CD14-positive monocyte (primary cell): ENCODE measurements around the gene LRBA. TPM values are rescaled to one million over a fixed set of nuclear protein-coding genes. Genes with fewer than 3 reads are reported as not detected.

Source experiments
- DNase-seq, 3 donors: peaks; one replicate each; pipeline ENCODE4 v3.0.0-alpha.2; 2011 to 2022
- H2AFZ ChIP-seq: 2 replicates; pipeline ENCODE4 v1.6.0; 2012; ENCODE audit warnings: mild to moderate bottlenecking, low read depth, low read length, inconsistent platforms; ENCODE audit not compliant: insufficient read depth, poor library complexity, severe bottlenecking
- H3K27ac ChIP-seq, 2 donors: 1 replicate in 1 of 2; 2 replicates in 1 of 2; pipeline ENCODE4 v1.5.1; 2012 to 2013; ENCODE audit warnings: low read length in 2 of 2, control low read depth in 1 of 2, inconsistent platforms in 1 of 2, low read depth in 1 of 2, mild to moderate bottlenecking in 1 of 2
- H3K27me3 ChIP-seq, 2 donors: one replicate each; pipeline versions ENCODE4 v1.6.0 to v1.6.1; 2011 to 2013; ENCODE audit warnings: low read length in 2 of 2; ENCODE audit not compliant: control insufficient read depth in 2 of 2, insufficient read depth in 2 of 2
- H3K36me3 ChIP-seq, 2 donors: replicated peaks in 1 of 2; 1 replicate in 1 of 2; 2 replicates in 1 of 2; pipeline versions ENCODE4 v1.5.1 to v1.6.1; 2012 to 2013; ENCODE audit warnings: low read length in 2 of 2, control low read depth in 1 of 2, inconsistent platforms in 1 of 2, mild to moderate bottlenecking in 1 of 2; ENCODE audit not compliant: insufficient read depth in 2 of 2, control insufficient read depth in 1 of 2
- H3K4me1 ChIP-seq, 2 donors: 1 replicate in 1 of 2; 2 replicates in 1 of 2; pipeline versions ENCODE4 v1.5.1 to v1.6.1; 2012 to 2013; ENCODE audit warnings: low read length in 2 of 2, control low read depth in 1 of 2, inconsistent platforms in 1 of 2, mild to moderate bottlenecking in 1 of 2, moderate library complexity in 1 of 2; ENCODE audit not compliant: insufficient read depth in 2 of 2, control insufficient read depth in 1 of 2
- H3K4me2 ChIP-seq: replicated peaks from 2 replicates; pipeline ENCODE3; 2012; ENCODE audit warnings: low read length, moderate library complexity, mild to moderate bottlenecking; ENCODE audit not compliant: poor library complexity, severe bottlenecking; ENCODE audit errors: extremely low read depth
- H3K4me3 ChIP-seq, 3 experiments: fragments of 200-600 bp in 1 of 3; sonication (generic) in 1 of 3; replicated peaks in 1 of 3; 1 replicate in 2 of 3; 2 replicates in 1 of 3; pipeline ENCODE4 v1.5.1; 2011 to 2013; ENCODE audit warnings: low read length in 3 of 3, mild to moderate bottlenecking in 3 of 3, control low read depth in 2 of 3, low read depth in 2 of 3, inconsistent platforms in 1 of 3, moderate library complexity in 1 of 3
- H3K79me2 ChIP-seq: 2 replicates; pipeline ENCODE4 v1.6.0; 2012; ENCODE audit warnings: mild to moderate bottlenecking, control low read depth, inconsistent platforms, low read length, moderate library complexity; ENCODE audit not compliant: insufficient read depth
- H3K9ac ChIP-seq: 2 replicates; pipeline ENCODE4 v1.6.0; 2017; ENCODE audit warnings: low read length, mild to moderate bottlenecking; ENCODE audit not compliant: insufficient read depth, poor library complexity, severe bottlenecking
- H3K9me3 ChIP-seq, 2 donors: replicated peaks in 1 of 2; 1 replicate in 1 of 2; 2 replicates in 1 of 2; pipeline versions ENCODE4 v1.5.1 to v1.6.1; 2012 to 2013; ENCODE audit warnings: low read length in 2 of 2, control low read depth in 1 of 2; ENCODE audit not compliant: control insufficient read depth in 1 of 2, insufficient read depth in 1 of 2
- H4K20me1 ChIP-seq: 2 replicates; pipeline ENCODE4 v1.6.0; 2012; ENCODE audit warnings: mild to moderate bottlenecking, low read length, control low read depth, moderate library complexity; ENCODE audit not compliant: insufficient read depth
- H3K27ac Mint-ChIP-seq, 7 donors: one replicate each; pipeline ENCODE4 v1.8.0; 2020; ENCODE audit warnings: mild to moderate bottlenecking in 7 of 7, mixed read lengths in 7 of 7, moderate library complexity in 6 of 7, inconsistent platforms in 2 of 7
- H3K27me3 Mint-ChIP-seq, 3 donors: one replicate each; pipeline ENCODE4 v1.8.0; 2021 to 2022; ENCODE audit warnings: low read depth in 3 of 3, mild to moderate bottlenecking in 3 of 3, mixed read lengths in 3 of 3, moderate library complexity in 3 of 3, inconsistent platforms in 1 of 3
- H3K36me3 Mint-ChIP-seq, 2 donors: one replicate each; pipeline ENCODE4 v1.8.0; 2020; ENCODE audit warnings: mixed read lengths in 2 of 2, inconsistent platforms in 1 of 2, mild to moderate bottlenecking in 1 of 2
- H3K4me1 Mint-ChIP-seq: one replicate; pipeline ENCODE4 v1.8.0; 2020; ENCODE audit warnings: mild to moderate bottlenecking, mixed read lengths
- H3K4me3 Mint-ChIP-seq, 2 donors: one replicate each; pipeline ENCODE4 v1.8.0; 2020; ENCODE audit warnings: mild to moderate bottlenecking in 2 of 2, mixed read lengths in 2 of 2, moderate library complexity in 1 of 2
- H3K9me3 Mint-ChIP-seq, 7 donors: one replicate each; pipeline ENCODE4 v1.8.0; 2020 to 2022; ENCODE audit warnings: mixed read lengths in 7 of 7, mild to moderate bottlenecking in 6 of 7, moderate library complexity in 6 of 7, inconsistent platforms in 2 of 7
- CTCF ChIP-seq: fragments of 200-600 bp; IDR thresholded peaks from one replicate; pipeline ENCODE4 v1.8.0; 2022; ENCODE audit warnings: antibody characterized with exemption, mild to moderate bottlenecking
- intact Hi-C, 2 donors: fragments of 100-400 bp; cut with micrococcal nuclease; formaldehyde crosslinking; loops; one replicate each; pipeline versions ENCODE4 v1.15.0 to v1.15.1; 2023
- polyA plus RNA-seq, 3 donors: library from polyadenylated mRNA; depleted of rRNA in 1 of 3; unstranded in 2 of 3; stranded (reverse) in 1 of 3; fragments of 300-500 nt in 2 of 3; fragments of >200 nt in 1 of 3; fragmentation: Illumina TruSeq in 2 of 3; gene quantifications; 1 replicate in 2 of 3; 2 replicates in 1 of 3; pipeline ENCODE4 v1.2.3, GENCODE V29; 2012 to 2021

LRBA gene
- polyA plus RNA-seq, 3 donors: 1.5 to 5.5 (median 4.4) TPM

GRCh38 chr4:150942539-150942938, 72.5 kb downstream of the LRBA start:
- Mint-ChIP-seq H3K27me3 (no peaks in the 10 kb centered on the region), H3K4me3 (no peak overlapping the region), H3K27ac (no peak overlapping the region), H3K9me3 (peaks cover 0 to 2% (median 0%) of the 10 kb centered on the region in 7 donors), H3K36me3 (no peaks in the 10 kb centered on the region), H3K4me1 (peaks cover 15% of the 10 kb centered on the region)
- no peak overlapping the region for H3K9ac ChIP-seq
- no peak for DNase-seq
- H4K20me1 ChIP-seq: no peaks in the 10 kb centered on the region
- H3K9me3 ChIP-seq: no peaks in the 10 kb centered on the region
- H3K4me3 ChIP-seq: no peak overlapping the region
- H3K36me3 ChIP-seq: no peaks in the 10 kb centered on the region
- no peak overlapping the region for H2AFZ ChIP-seq
- H3K4me2 ChIP-seq: no peak overlapping the region
- H3K27me3 ChIP-seq: no peaks in the 10 kb centered on the region
- H3K79me2 ChIP-seq: no peaks in the 10 kb centered on the region
- TF ChIP-seq CTCF: no peak
- no peaks in the 10 kb centered on the region for H3K4me1 ChIP-seq
- H3K27ac ChIP-seq: no peak overlapping the region
- intact Hi-C loops: no loop called here

GRCh38 chr4:150940123-150940522, 75.0 kb downstream of the LRBA start:
- Histone ChIP-seq H3K9me3 (no peaks in the 10 kb centered on the region), H4K20me1 (no peaks in the 10 kb centered on the region), H3K4me1 (no peaks in the 10 kb centered on the region), H3K36me3 (no peaks in the 10 kb centered on the region), H3K27ac (no peak overlapping the region), H3K9ac (no peak overlapping the region), H3K4me2 (no peak overlapping the region), H2AFZ (no peak overlapping the region), H3K4me3 (no peak overlapping the region), H3K79me2 (no peaks in the 10 kb centered on the region), H3K27me3 (no peaks in the 10 kb centered on the region)
- peaks cover 10% of the 10 kb centered on the region for H3K4me1 Mint-ChIP-seq
- no peak overlapping the region for H3K4me3 Mint-ChIP-seq
- intact Hi-C loops: no loop called here
- H3K27ac Mint-ChIP-seq: no peak overlapping the region
- peaks cover 0 to 2% (median 0%) of the 10 kb centered on the region in 7 donors for H3K9me3 Mint-ChIP-seq
- no peaks in the 10 kb centered on the region for H3K36me3 Mint-ChIP-seq
- TF ChIP-seq CTCF: no peak
- H3K27me3 Mint-ChIP-seq: no peaks in the 10 kb centered on the region
- DNase-seq: no peak
